ENCODE measurements around the gene RAB24. TPM values are rescaled to one million over a fixed set of nuclear protein-coding genes. Genes with fewer than 3 reads are reported as not detected.

RAB24 gene
- polyA plus RNA-seq, 1 experiment = 35.4 TPM

- no peaks in the 10 kb centered on the region for H3K27me3 ChIP-seq (ENCODE audit: control insufficient read depth, insufficient read depth, low read length)
- TF ChIP-seq CTCF (IDR thresholded peaks at IDR 0.05; ENCODE audit: low read depth, low read length) = no peak
- H3K4me3 ChIP-seq (ENCODE audit: low read depth, low read length) = no peak overlapping the region
- ChIA-PET CTCF (interaction anchor here (0.5 kb wide), 1 partner anchor 16 kb away, joined by 3 read pairs; no protein-coding TSS in a partner anchor), POLR2A (interaction anchor here (1.3 kb wide), 1 partner anchor 22 kb away, joined by 4 read pairs; no protein-coding TSS in a partner anchor)
- DNase-seq (ENCODE audit: low read depth, low spot score) = no peak
- peaks cover 3% of the 10 kb centered on the region; the same call in 1 of the 2 replicates for H3K9me3 ChIP-seq (ENCODE audit: control insufficient read depth, insufficient read depth, low read length)
- H3K27ac ChIP-seq (ENCODE audit: low read depth, low read length) = no peak overlapping the region
These were observed 26.4 kb upstream of the RAB24 start for GRCh38 chr5:177329883-177330282.

- peaks cover 3% of the 10 kb centered on the region; the same call in 1 of the 2 replicates for H3K9me3 ChIP-seq (ENCODE audit: control insufficient read depth, insufficient read depth, low read length)
- no peak overlapping the region for H3K27ac ChIP-seq (ENCODE audit: low read depth, low read length)
- no peak for TF ChIP-seq CTCF (IDR thresholded peaks at IDR 0.05; ENCODE audit: low read depth, low read length)
- ChIA-PET CTCF (interaction anchor here (2.2 kb wide), 1 partner anchor 10 kb away, joined by 11 read pairs; no protein-coding TSS in a partner anchor), POLR2A (interaction anchor here (0.8 kb wide), 1 partner anchor 188 kb away, joined by 3 read pairs; the partner anchor contains the start of gene DDX41)
- H3K4me3 ChIP-seq (ENCODE audit: low read depth, low read length) = no peak overlapping the region
- DNase-seq (ENCODE audit: low read depth, low spot score) = no peak
- no peaks in the 10 kb centered on the region for H3K27me3 ChIP-seq (ENCODE audit: control insufficient read depth, insufficient read depth, low read length)
These were observed 25.2 kb upstream of the RAB24 start for GRCh38 chr5:177328545-177329231.

- CTCF ChIA-PET = interaction anchor here (0.6 to 2.2 kb wide), 5 partner anchors 9 to 164 kb away, joined by 3 to 11 read pairs (median 3); no protein-coding TSS in a partner anchor
- no peak overlapping the region for H3K4me3 ChIP-seq (ENCODE audit: low read depth, low read length)
- DNase-seq (ENCODE audit: low read depth, low spot score) = no peak
These were observed 24.3 kb upstream of the RAB24 start for GRCh38 chr5:177327539-177328522.

GRCh38 chr5:177325868-177326381 is 22.4 kb upstream of the RAB24 start:
- Histone ChIP-seq H3K9me3 (ENCODE audit: control insufficient read depth, insufficient read depth, low read length) (peaks cover 3% of the 10 kb centered on the region; the same call in 1 of the 2 replicates), H3K27me3 (ENCODE audit: control insufficient read depth, insufficient read depth, low read length) (no peaks in the 10 kb centered on the region), H3K4me3 (ENCODE audit: low read depth, low read length) (no peak overlapping the region), H3K27ac (ENCODE audit: low read depth, low read length) (no peak overlapping the region)
- no peak for DNase-seq (ENCODE audit: low read depth, low spot score)
- POLR2A ChIA-PET = no interaction called here
- CTCF ChIA-PET = interaction anchor here (0.9 to 1.0 kb wide), 2 partner anchors 16 to 41 kb away, joined by 4 to 6 read pairs; no protein-coding TSS in a partner anchor
- no peak for TF ChIP-seq CTCF (IDR thresholded peaks at IDR 0.05; ENCODE audit: low read depth, low read length)

More at GRCh38 chr5:177327539-177328522, 24.3 kb upstream of the RAB24 start:
- TF ChIP-seq CTCF (IDR thresholded peaks at IDR 0.05; ENCODE audit: low read depth, low read length) = no peak
- peaks cover 3% of the 10 kb centered on the region; the same call in 1 of the 2 replicates for H3K9me3 ChIP-seq (ENCODE audit: control insufficient read depth, insufficient read depth, low read length)
- H3K27me3 ChIP-seq (ENCODE audit: control insufficient read depth, insufficient read depth, low read length) = no peaks in the 10 kb centered on the region
- POLR2A ChIA-PET = no interaction called here
- no peak overlapping the region for H3K27ac ChIP-seq (ENCODE audit: low read depth, low read length)
